Esophagus muscularis mucosa (tissue), 4 donors: ENCODE data around the gene SMIM11.
"Not testable (repeated sequence)": the region's sequence is repeated elsewhere in the genome, so short reads cannot be mapped to it uniquely, and the experiment has no call there.

Source experiments
- CTCF ChIP-seq, 3 experiments: fragments of 200-600 bp in 2 of 3; fragments of 450-650 bp in 1 of 3; sonication (generic) in 2 of 3; IDR thresholded peaks; one replicate each; pipeline ENCODE4 v1.5.1; 2017 to 2019; ENCODE audit warnings: antibody characterized with exemption in 3 of 3, mild to moderate bottlenecking in 2 of 3, moderate library complexity in 1 of 3
- EP300 ChIP-seq: sonication (generic); formaldehyde crosslinking; IDR thresholded peaks from one replicate; pipeline ENCODE4 v1.6.1; 2017; ENCODE audit warnings: antibody characterized with exemption
- POLR2A ChIP-seq: fragments of 450-650 bp; IDR thresholded peaks from one replicate; pipeline ENCODE4 v1.6.1; 2017; ENCODE audit warnings: antibody characterized with exemption, moderate library complexity, mild to moderate bottlenecking, low read depth
- POLR2AphosphoS5 ChIP-seq, 2 donors: sonication (generic); formaldehyde crosslinking; IDR thresholded peaks; one replicate each; pipeline ENCODE4 v1.6.1; 2017; ENCODE audit warnings: antibody characterized with exemption in 2 of 2

- TF ChIP-seq CTCF (IDR thresholded peaks at IDR 0.05); EP300; POLR2AphosphoS5 (IDR thresholded peaks at IDR 0.05); POLR2A: not testable (repeated sequence)
Observed at GRCh38 chr21:34428441-34428840, 53.1 kb downstream of the SMIM11 start.
